Breast epithelium (tissue), 4 donors: ENCODE data around the gene KBTBD4. TPM values are rescaled to one million over a fixed set of nuclear protein-coding genes. Genes with fewer than 3 reads are reported as not detected.

Experiments used
- DNase-seq, 2 donors: peaks; one replicate each; pipeline ENCODE4 v3.0.0-alpha.2; 2019; ENCODE audit warnings: low spot score in 2 of 2
- H3K27ac ChIP-seq, 2 donors: fragments of 200-600 bp; sonication (generic) in 1 of 2; one replicate each; pipeline ENCODE4 v1.5.1; 2016 to 2019; ENCODE audit warnings: mild to moderate bottlenecking in 1 of 2
- H3K27me3 ChIP-seq, 2 donors: fragments of 200-600 bp; sonication (generic) in 1 of 2; one replicate each; pipeline versions ENCODE4 v1.5.1 to v1.6.0; 2017 to 2019; ENCODE audit warnings: control low read depth in 1 of 2, mild to moderate bottlenecking in 1 of 2
- H3K36me3 ChIP-seq: fragments of 200-600 bp; one replicate; pipeline ENCODE4 v1.5.1; 2019
- H3K4me1 ChIP-seq, 2 donors: fragments of 200-600 bp; sonication (generic); one replicate each; pipeline ENCODE4 v1.5.1; 2016 to 2019; ENCODE audit warnings: control low read depth in 1 of 2
- H3K4me3 ChIP-seq, 3 donors: fragments of 200-600 bp; sonication (generic); 1 replicate in 2 of 3; 2 replicates in 1 of 3; pipeline ENCODE4 v1.5.1; 2016 to 2019; ENCODE audit warnings: mild to moderate bottlenecking in 3 of 3, moderate library complexity in 2 of 3
- H3K9me3 ChIP-seq, 2 donors: fragments of 200-600 bp; sonication (generic) in 1 of 2; one replicate each; pipeline ENCODE4 v1.5.1; 2016 to 2019; ENCODE audit warnings: control low read depth in 1 of 2
- POLR2A ChIP-seq: fragments of 450-650 bp; IDR thresholded peaks from one replicate; pipeline ENCODE4 v1.6.1; 2016; ENCODE audit warnings: antibody characterized with exemption, mild to moderate bottlenecking, moderate library complexity
- POLR2AphosphoS5 ChIP-seq, 3 donors: sonication (generic); formaldehyde crosslinking; IDR thresholded peaks; one replicate each; pipeline ENCODE4 v1.6.1; 2017; ENCODE audit warnings: antibody characterized with exemption in 3 of 3
- intact Hi-C: fragments of 100-400 bp; cut with DNase I; formaldehyde crosslinking; loops from one replicate; pipeline ENCODE4 v1.15.1; 2023; ENCODE audit warnings: low total_unique reads
- total RNA-seq, 3 donors: library from RNA; depleted of rRNA; stranded (reverse); fragments of >200 nt; gene quantifications; one replicate each; pipeline ENCODE4 v1.1.0, GENCODE V29; 2016
- TF ChIP-seq, protein P1 (sequence below), 3 donors: fragments of 450-650 bp; IDR thresholded peaks; one replicate each; pipeline ENCODE4 v1.5.1; 2016 to 2017; ENCODE audit warnings: antibody characterized with exemption in 3 of 3, mild to moderate bottlenecking in 3 of 3, moderate library complexity in 3 of 3

Gene KBTBD4
- total RNA-seq, 3 donors from 2014 or later: 26.6 to 31.5 (median 26.9) TPM

DNA sequence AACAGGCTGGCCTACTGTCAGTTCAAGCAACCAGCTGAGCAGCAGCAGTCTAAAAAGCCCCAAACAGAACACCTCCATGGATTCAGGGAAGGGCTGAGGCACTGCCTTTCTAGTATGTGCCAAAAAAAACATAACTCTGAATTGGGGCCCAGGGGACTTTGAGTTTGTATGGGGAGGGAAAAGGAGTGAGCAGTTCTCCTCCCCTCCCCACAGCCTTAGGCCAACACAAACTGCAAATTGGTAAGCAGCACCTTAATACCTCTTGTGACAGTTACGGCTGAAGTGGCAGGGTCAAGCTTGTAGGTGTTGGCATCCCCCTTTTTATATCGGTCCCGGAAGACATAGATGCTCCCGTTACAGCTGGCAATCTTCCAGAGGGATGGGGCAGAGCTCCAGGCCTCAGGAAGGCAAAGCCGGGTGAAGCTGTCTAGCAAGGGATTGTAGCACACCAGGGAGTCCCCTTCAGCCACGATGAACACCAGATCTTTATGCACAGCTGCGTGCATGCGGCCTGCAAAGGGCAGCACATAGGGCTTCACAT is 6.0 kb downstream of the KBTBD4 start:
- Histone ChIP-seq H3K27me3 (no peaks in the 10 kb centered on the region), H3K36me3 (no peaks in the 10 kb centered on the region), H3K4me1 (peaks cover 0 to 11% of the 10 kb centered on the region in 2 donors), H3K27ac (peak overlapping the region; percentile 2 to 20), H3K9me3 (no peaks in the 10 kb centered on the region), H3K4me3 (no peak overlapping the region)
- intact Hi-C loops: no loop called here
- TF ChIP-seq POLR2A (no peak), POLR2AphosphoS5 (IDR thresholded peaks at IDR 0.05) (no peak)
- TF ChIP-seq, protein P1, sequence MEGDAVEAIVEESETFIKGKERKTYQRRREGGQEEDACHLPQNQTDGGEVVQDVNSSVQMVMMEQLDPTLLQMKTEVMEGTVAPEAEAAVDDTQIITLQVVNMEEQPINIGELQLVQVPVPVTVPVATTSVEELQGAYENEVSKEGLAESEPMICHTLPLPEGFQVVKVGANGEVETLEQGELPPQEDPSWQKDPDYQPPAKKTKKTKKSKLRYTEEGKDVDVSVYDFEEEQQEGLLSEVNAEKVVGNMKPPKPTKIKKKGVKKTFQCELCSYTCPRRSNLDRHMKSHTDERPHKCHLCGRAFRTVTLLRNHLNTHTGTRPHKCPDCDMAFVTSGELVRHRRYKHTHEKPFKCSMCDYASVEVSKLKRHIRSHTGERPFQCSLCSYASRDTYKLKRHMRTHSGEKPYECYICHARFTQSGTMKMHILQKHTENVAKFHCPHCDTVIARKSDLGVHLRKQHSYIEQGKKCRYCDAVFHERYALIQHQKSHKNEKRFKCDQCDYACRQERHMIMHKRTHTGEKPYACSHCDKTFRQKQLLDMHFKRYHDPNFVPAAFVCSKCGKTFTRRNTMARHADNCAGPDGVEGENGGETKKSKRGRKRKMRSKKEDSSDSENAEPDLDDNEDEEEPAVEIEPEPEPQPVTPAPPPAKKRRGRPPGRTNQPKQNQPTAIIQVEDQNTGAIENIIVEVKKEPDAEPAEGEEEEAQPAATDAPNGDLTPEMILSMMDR (IDR thresholded peaks at IDR 0.05): no peak
- DNase-seq: no peak

GRCh38 chr11:47571895-47572294 is 6.9 kb downstream of the KBTBD4 start:
- peaks cover 0 to 3% of the 10 kb centered on the region in 2 donors for H3K4me1 ChIP-seq
- DNase-seq: no peak
- H3K27ac ChIP-seq: no peak overlapping the region
- no peak overlapping the region for H3K4me3 ChIP-seq
- intact Hi-C loops: no loop called here
- H3K36me3 ChIP-seq: no peaks in the 10 kb centered on the region
- no peaks in the 10 kb centered on the region for H3K9me3 ChIP-seq
- no peaks in the 10 kb centered on the region for H3K27me3 ChIP-seq
- TF ChIP-seq, protein P1 (IDR thresholded peaks at IDR 0.05): no peak
- TF ChIP-seq POLR2AphosphoS5 (IDR thresholded peaks at IDR 0.05): no peak
- TF ChIP-seq POLR2A: no peak

GRCh38 chr11:47571357-47571729 is 7.4 kb downstream of the KBTBD4 start:
- intact Hi-C loops: no loop called here
- Histone ChIP-seq H3K27me3 (no peaks in the 10 kb centered on the region), H3K4me1 (no peaks in the 10 kb centered on the region), H3K4me3 (no peak overlapping the region), H3K9me3 (no peaks in the 10 kb centered on the region), H3K36me3 (no peaks in the 10 kb centered on the region), H3K27ac (no peak overlapping the region)
- TF ChIP-seq POLR2A (no peak), POLR2AphosphoS5 (IDR thresholded peaks at IDR 0.05) (no peak)
- TF ChIP-seq, protein P1 (IDR thresholded peaks at IDR 0.05): no peak
- DNase-seq: no peak

DNA sequence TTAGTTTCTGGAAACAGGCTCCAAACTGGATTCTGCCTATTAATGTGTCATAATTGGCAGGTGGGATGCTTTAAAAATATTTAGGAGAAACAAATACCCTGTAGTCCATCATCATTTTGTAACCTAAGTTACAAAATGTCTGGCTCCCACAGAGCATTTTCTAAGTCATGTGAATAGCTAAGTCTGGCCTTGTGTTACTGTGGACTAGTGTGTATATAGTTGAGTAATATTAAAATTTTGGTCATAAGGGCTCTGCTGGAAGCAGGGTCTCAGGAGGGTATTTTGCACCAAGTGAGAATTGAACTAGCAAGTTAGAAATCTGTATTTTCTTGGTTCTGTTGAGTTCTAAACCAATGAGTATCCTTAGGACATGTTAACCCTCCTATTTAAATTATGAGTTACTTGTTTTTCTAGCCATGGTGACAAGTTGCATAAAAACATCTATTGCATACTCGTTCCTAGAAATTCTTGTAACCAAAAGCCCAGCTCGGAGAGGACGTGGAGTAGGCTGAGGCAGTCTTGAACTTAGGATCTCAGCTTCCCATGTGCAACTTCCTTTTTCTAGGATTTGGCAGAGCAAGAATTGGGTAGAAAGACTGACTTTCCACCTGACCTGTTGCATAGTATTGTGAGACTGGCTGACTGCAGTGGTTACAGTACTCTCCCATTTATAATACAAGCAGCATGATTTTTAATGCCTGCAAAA is 8.0 kb downstream of the KBTBD4 start:
- H3K4me3 ChIP-seq: no peak overlapping the region
- TF ChIP-seq POLR2AphosphoS5 (IDR thresholded peaks at IDR 0.05) (no peak), POLR2A (no peak)
- TF ChIP-seq, protein P1 (IDR thresholded peaks at IDR 0.05): no peak
- H3K27ac ChIP-seq: no peak overlapping the region
- no peaks in the 10 kb centered on the region for H3K36me3 ChIP-seq
- intact Hi-C loops: no loop called here
- no peaks in the 10 kb centered on the region for H3K9me3 ChIP-seq
- no peaks in the 10 kb centered on the region for H3K27me3 ChIP-seq
- H3K4me1 ChIP-seq: no peaks in the 10 kb centered on the region
- no peak for DNase-seq

GRCh38 chr11:47569646-47570045 is 9.1 kb downstream of the KBTBD4 start:
- TF ChIP-seq, protein P1 (IDR thresholded peaks at IDR 0.05): no peak
- TF ChIP-seq POLR2AphosphoS5 (IDR thresholded peaks at IDR 0.05) (no peak), POLR2A (no peak)
- H3K27ac ChIP-seq: no peak overlapping the region
- intact Hi-C loops: no loop called here

More at GRCh38 chr11:47569646-47570045, 9.1 kb downstream of the KBTBD4 start:
- DNase-seq: no peak
- Histone ChIP-seq H3K9me3 (no peaks in the 10 kb centered on the region), H3K27me3 (no peaks in the 10 kb centered on the region), H3K4me3 (no peak overlapping the region), H3K36me3 (no peaks in the 10 kb centered on the region), H3K4me1 (no peaks in the 10 kb centered on the region)
